ENCODE data around the gene SDHAF2.
"Not testable (repeated sequence)": the region's sequence is repeated elsewhere in the genome, so short reads cannot be mapped to it uniquely, and the experiment has no call there.

SDHAF2 gene

DNA sequence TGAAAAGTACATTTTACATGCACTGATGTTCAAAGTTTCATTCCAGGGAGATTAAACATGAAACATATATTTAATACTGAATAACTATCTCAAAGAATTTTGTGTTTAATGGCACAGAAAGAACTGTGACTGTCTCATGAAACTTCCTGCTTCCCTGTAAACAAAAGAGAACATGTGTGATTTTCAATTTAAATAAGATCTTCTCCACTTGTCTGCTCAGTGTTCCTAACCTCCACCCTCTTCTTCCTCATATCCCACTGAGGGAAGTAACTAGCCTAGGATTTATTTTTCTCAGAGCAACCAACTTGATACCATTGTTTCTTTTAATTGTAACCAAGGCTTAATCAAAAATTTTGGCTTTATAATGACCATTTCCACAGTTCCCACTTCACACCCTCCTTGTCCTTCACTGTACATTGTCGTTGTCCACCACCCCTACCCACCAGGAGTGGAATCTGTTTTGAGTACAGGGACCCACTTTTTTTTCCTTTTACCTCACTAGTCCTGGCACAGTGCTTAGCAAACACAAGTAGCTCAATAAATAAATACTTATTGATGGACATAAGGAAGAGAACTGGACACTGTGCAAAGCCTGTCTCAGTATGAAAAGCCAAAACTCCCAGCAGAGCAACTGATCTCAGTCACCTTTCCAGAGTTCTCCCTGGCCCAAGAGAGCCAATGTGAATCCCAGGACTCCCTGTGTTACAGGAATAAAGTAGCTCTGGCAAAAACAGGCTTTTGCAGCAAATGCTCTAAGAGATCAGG is 4.4 kb upstream of the SDHAF2 start:
- no peak for DNase-seq (ENCODE audit: low read depth in 2 of 2)

DNA sequence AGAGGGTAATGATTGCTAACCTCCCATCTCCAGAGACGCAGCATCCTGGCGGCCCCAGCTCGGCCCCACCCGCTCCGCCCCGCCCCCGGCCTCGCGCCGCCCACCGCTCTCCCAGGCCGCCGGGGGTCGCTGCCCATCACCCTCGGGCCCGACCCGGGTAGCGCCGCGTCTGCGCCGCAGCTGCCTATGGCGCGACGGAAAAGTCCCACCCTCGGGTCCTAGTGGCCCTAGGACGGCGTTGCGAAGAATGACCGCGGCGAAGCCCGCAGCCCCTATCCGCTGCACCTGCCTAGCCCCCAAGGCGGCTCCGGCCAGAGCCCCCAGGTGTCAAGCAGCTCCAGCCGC is 606 bp upstream of the SDHAF2 start:
- DNase-seq (ENCODE audit: low read depth in 2 of 2): peak in 1 of 2 experiments; percentile 2

DNA sequence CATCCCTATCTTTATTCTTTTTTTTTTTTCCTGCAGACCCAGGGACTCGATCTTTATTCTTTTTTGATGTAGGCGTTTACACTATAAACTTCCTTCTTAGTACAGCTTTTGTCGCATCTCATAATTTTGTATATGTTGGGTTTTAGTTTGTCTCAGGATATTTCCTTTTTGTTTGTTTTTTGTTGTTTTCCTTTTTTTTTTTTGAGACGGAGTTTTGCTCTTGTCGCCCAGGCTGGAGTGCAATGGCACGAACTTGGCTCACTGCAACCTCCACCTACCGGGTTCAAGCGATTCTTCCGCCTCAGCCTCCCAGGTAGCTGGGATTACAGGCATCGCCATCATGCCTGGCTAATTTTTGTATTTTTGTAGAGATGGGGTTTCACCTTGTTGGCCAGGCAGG is 915 bp downstream of the SDHAF2 start:
- not testable (repeated sequence) for DNase-seq (ENCODE audit: low read depth in 2 of 2)

DNA sequence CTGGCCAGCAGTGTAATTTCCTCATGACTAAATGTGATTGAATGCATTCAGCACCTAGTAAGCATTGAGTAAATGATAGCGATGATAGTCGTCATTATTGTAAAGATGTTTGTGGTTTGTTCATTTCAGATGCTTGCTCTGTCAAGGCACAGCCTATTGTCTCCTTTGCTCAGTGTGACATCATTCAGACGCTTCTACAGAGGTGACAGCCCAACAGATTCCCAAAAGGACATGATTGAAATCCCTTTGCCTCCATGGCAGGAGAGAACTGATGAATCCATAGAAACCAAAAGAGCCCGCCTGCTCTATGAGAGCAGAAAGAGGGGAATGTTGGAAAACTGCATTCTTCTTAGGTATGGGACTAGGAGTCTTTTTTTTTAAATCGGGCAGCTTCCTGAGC is 7.6 kb downstream of the SDHAF2 start:
- no peak for DNase-seq (ENCODE audit: low read depth in 2 of 2)

DNA sequence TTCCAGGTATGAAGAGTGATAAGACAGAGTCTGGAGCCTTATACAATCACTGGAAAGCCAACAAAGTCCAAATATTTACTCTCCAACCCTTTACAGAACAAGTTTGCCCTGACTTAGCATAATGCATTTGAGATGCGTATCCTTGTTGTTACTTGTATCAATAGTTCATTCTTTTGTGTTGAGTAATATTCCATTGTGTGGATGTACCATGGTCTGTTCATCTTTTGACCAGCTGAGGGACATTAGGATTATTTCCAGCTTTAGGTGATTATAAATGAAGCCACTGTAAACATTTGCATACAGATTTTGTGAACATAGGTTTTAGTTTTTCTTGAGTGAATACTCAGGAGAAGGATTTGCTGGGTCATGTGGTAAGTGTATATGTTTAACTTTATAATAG is 9.7 kb downstream of the SDHAF2 start:
- no peak for DNase-seq (ENCODE audit: low read depth in 2 of 2)

DNA sequence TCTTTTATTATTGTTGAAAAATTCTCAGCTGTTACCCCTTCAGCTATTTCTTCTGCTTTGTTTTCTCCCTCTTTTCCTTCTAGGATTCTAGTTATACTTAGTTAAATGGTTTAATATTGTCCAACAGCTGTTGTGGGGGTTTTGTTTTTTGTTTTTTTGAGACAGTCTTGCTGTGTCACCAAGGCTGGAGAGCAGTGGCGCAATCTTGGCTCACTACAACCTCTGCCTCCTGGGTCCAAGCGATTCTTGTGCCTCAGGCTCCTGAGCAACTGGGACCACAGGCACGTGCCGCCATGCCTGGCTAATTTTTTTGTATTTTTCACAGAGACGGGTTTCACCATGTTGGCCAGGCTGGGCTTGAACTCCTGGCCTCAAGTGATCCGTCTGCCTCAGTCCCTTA is 12.7 kb downstream of the SDHAF2 start:
- DNase-seq (ENCODE audit: low read depth in 2 of 2): no peak

DNA sequence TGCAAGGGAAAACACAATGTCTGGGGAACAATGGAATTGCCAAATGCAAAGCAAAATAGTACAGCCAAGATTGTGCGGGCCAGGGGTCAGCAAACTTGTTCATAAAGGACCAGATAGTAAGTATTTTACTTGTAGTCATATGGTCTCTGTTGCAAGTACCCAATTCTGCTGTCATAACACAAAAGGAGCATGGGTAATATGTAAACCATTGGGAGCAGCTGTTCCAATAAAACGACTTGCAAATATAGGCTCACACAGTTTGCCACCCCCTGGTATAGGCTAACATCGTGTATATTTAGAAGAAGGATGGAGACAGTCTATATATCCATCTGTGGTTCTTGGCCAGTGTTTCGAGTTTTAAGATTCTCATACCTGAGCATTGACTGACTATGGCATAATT is 15.6 kb downstream of the SDHAF2 start:
- no peak for DNase-seq (ENCODE audit: low read depth in 2 of 2)

DNA sequence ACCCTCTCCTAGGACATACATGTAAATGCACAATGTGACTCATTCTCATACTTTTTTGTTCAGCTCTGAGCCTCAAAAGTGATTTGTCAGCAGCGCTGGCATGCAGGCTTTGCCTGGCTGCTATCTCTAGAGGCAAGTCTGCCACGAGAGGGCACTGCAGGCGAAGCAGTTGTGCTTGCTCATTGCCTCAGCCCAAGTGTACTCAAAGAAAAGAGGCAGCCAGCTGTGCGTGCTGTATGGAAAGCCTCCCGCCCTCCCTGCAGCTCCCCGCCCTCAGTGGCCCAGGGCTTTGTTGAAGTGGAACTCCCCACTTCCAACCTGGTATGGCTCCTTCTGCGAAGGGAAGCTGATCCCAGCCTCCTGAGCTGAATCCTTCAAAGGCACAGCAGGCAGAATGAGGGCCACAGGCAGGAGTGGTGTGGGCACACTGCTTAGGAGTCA is 16.3 kb downstream of the SDHAF2 start:
- peak; percentile 73 to 78 for DNase-seq (ENCODE audit: low read depth in 2 of 2)

DNA sequence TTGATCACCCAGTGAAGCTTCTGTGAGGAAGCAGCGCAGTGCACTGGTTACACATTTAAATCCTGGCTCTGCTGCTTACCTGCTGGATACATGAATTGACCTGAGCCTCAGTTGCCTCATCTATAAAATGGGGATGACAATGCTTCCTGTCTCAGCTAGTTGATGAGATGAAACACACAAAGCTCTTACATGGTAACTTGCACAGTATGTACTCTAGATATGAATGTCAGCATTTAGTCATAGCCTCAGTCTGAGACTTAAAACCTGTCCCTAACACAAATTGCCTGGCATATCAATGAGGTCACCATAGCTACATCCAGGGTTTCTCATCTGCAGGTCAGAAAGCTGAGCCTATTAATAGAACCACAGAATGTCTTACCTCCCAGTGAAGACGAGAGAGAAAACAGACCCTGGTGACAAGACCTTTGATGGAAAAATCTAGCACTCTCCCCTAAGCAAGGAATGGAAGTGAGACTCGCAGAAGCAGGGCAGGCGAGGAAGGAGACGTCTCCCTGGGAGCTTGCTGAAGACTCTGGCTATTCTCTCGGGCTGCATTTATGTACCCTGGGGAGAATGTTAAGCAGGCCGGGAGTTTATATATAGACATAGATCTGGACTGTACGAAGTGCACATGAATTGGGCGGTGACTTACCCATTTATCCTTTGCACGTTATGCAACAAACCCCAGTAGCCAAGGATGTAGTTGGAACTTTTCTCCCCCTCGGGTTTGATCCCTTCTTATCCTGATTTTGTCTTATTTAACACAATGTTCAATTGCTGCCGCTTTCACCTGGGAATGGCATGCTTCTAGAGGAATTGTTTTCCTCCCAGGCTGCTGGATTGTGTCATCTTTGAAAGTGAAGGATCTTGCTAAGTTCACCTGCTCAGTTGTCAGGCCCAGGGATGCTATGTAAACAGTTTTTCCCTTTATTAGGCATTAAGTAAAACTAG is 18.0 kb downstream of the SDHAF2 start:
- DNase-seq (ENCODE audit: low read depth in 2 of 2): no peak

DNA sequence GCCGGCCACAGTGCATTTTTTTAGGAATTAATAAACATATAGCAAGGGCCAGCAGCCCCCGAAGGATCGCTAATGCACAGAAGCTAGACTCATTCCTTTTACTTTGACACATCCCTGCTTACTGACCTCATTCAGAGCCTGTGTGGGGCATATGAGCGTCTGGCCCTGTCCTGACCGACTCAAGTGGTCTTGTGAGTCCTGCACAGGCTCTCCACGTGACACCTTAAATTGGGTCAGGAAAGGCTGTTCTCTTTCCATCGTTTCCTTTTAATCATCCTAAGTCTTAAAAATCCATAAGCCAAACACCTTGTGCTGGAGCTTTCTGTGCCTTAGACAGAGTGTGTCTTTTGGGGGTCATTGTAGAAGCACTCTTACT is 18.6 kb downstream of the SDHAF2 start:
- DNase-seq (ENCODE audit: low read depth in 2 of 2): no peak

DNA sequence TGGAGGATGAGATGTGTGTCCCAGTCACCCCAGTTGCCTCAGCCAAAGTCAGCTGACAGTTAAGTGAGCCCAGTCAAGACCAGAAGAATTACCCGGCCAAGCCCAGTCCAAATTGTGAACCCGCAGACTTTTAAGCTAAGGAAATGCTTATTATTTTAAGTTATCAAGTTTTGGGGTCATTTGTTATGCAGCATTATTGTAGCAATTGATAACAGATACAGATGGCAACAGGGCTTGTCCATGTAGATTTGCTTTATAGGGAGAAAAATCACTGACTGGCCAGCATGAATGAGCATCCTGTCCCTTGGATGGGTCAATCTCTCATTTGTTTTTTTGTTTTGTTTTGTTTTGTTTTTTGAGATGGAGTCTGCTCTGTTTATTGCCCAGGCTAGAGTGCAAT is 22.9 kb downstream of the SDHAF2 start:
- DNase-seq (ENCODE audit: low read depth in 2 of 2): no peak

DNA sequence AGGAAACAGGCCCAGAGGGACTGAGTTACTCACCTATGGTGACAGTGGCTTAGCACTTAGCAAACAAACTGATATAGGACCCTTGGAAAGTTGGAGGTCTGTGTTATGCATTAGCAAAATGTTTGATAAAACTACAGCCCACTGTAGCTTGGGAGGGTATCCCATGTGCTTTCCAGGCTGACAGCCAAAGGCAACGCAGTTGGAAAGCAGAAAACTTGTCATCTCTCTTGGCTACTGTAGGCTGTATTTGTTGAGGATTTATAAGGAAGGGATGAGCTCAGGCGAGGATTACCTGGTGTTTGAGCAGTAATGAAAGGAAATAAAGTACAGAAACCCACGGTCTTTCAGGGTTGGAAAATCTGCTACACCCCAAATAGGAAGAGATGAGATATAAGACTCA is 23.8 kb downstream of the SDHAF2 start:
- no peak for DNase-seq (ENCODE audit: low read depth in 2 of 2)

DNA sequence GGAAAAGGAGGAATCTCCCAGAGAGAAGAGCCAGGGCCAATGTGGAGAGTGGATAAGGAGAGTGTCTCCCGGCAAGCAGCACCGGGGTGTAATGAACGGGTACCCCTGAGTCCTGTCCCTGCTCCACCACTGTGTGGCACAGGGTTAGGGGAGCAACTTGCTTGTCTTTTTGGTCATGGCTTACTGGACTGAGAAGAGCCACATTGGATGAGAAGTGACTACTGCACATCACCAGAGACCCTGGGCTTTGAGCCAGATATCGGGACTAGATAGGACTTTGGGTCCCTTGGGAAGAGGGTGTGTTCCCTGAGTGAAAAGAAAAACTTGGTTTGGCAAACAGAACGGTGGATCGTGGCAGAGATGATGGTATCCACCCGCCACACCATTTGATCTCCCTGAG is 24.6 kb downstream of the SDHAF2 start:
- no peak for DNase-seq (ENCODE audit: low read depth in 2 of 2)

DNA sequence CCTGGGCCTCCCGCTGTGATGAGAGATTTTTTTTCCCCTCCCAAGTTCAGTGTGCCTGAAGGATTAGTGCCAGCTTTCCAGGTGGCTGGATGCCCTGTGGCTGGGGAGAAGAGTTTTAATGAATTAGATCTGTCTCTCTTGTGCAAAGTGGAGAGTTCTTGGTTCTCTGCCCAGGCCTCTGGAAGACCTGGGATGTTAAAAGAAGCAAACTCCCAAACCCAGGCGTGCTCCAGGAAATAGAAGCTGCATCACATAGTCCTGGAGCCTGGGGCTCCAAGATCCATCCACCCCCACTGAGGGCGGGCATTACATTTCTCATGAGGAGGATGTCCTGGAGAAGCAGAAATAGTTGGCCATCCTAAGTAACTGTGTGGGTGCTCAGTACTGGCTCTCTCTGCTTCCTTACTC is 30.6 kb downstream of the SDHAF2 start:
- DNase-seq (ENCODE audit: low read depth in 2 of 2): peak in 1 of 2 experiments; percentile 19

DNA sequence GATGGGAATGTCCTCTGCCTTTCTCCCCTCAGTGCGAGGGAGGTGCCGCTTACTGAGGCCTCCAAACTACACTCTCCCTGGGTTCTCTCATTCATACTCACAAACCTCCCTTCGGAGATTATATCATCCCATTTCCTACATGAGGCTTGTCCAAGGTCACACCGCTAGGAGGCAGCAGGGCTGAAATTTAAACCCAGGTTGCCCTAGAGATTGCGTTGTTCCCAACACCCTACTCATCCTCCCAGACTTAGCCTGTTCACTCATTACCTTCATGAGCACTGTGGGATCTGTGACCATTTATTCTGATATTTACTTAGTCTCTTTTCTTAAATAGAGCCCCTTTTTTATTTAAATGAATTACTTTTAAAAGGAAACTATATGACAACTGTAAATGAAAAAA is 31.1 kb downstream of the SDHAF2 start:
- DNase-seq (ENCODE audit: low read depth in 2 of 2): no peak

DNA sequence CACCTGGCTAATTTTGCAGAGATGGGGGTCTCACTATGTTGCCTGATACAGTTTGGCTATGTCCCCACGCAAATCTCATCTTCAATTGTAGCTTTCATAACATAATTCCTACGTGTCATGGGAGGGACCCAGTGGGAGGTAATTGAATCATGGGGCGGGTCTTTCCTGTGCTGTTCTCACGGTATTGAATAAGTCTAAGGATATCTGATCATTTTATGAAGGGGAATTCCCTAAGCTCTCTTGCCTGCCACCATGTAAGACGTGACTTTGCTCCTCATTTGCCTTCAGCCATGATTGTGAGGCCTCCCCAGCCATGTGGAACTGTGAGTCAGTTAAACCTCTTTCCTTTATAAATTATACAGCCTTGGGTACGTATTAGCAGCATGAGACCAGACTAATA is 37.7 kb downstream of the SDHAF2 start:
- DNase-seq (ENCODE audit: low read depth in 2 of 2): not testable (repeated sequence)

DNA sequence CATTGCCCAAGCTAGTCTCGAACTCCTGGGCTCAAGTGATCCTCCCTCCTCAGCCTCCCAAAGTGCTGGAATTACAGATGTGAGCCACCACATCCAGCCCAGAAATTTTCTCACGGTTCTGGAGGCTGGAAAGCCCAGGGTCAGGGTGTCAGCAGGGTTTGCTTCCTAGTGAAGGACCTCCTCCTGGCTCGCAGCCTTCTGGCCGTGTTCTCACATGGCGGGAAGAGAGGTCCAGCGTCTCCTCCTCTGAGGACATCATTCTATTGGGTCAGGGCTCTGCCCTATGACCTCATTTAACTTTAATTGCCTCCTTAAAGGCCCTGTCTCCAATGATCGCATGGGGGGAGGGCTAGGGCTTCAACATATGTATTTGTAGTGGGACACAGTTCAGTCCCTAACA is 38.1 kb downstream of the SDHAF2 start:
- DNase-seq (ENCODE audit: low read depth in 2 of 2): no peak

DNA sequence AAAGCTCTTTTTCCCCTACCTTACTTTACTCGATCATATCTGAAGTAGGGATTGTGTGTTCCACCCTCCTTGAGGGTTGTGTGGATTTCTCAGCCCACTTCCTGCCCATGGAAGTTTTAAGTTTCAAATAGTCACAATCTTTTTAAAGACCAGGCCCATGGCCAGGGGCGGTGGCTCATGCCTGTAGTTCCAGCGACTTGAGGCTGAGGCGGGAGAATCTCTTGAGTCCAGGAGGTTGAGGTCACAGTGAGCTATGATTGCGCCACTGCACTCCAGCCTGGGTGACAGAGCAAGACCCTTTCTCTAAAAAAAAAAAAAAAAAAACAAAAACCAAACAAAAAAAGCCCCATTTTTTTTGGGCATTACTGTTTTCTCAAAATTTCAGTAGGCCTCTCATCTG is 42.4 kb downstream of the SDHAF2 start:
- no peak for DNase-seq (ENCODE audit: low read depth in 2 of 2)

DNA sequence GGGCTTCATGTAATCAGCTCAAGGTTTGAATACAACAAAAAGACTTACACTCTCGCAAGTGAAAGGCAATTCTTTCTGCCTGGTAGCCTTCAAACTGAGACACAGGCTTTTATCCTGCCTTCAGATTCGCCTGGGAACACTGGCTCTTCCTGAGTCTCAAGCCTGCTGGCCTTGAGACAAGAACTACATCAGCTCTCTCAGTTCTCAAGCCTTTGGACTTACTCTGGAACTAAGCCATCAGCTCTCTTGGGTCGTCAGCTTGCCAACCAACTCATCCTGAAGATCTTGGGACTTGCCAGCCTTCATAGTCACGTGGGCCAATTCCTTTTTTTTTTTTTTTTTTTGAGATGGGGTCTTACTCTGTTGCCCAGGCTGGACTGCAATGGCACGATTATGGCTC is 42.9 kb downstream of the SDHAF2 start:
- no peak for DNase-seq (ENCODE audit: low read depth in 2 of 2)

DNA sequence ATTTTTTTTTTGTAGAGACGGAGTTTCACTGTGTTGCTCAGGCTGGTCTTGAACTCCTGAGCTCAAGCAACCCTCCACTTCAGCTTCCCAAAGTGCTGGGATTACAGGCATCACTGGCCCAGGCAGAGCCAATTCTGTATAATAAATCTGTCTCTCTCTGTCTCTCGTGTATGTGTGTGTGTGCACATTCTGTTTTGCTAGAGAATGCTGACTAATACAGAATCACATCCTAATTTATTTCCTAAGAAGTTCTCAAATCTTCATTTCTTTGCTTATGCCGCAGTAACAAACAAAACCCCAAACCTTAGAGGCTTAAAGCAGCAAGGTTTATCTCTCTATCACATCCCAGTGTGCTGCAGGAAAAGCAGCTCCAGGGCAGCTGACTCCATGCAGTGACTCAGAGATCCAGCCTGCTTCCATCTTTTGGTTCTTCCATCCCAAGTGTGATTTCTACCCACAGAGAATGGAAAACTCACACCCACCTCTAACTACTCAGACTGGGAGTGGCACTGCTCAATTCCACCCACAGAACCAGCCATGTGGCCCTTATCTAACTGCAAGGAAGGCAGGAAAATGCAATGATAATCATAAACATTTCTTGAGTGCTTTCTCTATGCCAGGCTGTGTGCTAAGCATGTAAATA is 43.6 kb downstream of the SDHAF2 start:
- DNase-seq (ENCODE audit: low read depth in 2 of 2): no peak

DNA sequence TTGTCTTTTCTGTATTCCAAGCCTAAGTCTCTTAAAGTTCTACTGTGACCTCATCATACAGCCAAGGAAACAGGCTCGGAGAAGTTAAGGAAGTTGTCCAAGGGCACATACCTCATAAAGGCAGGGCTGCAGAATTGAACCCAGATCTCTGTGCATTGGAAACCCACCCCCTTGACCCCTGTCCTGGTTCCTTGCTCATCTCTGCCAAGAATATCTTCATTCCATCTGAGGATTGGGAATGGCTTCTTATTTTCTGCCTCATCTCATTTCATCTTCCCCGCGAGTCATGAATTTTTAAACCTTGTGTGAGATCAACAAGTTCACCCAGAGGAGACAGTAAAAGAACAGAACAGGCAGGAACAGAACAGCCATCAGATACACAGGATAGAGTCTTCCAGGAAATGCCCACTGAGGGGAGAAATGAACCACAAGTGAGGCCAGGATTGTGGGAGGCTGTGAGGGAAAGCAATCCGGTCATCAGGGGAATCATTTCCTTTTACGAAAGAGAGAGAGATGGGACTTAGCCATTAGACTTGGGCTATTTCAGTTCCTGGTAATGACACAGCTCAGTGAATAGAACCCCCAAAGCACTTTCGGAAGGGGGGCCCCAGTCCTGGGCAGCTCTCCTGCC is 44.2 kb downstream of the SDHAF2 start:
- no peak for DNase-seq (ENCODE audit: low read depth in 2 of 2)

DNA sequence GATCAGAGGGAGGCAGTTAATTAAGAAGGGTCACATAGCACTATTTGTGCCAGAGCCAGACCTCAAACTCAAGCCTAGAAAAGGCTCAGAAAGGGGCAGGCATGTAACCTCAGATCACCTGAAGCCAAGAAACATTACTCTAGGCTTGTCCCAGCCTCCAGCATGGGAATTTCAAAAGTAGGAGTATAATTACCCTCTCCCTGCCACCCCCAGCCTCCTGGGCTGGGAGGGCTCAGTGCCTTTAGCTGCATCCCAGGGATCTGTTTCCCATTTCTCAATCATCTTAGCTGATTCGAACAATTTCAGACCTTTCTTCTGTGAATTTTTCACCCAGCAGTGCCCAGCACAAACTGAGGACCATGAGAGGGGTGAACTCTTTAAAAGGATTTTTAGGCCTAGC is 45.5 kb downstream of the SDHAF2 start:
- DNase-seq (ENCODE audit: low read depth in 2 of 2): no peak
